Activated CD4-positive, CD25-positive, alpha-beta regulatory T cell treated with anti-CD3 and anti-CD28 coated beads, Interleukin-2, amount 50 U/mL, for 72 hours (primary cell): Measurements from ENCODE around the gene MFAP2.
"Not testable (repeated sequence)": the region's sequence is repeated elsewhere in the genome, so short reads cannot be mapped to it uniquely, and the experiment has no call there.

Source experiments
- DNase-seq: peaks from one replicate; pipeline ENCODE4 v3.0.0; 2021

MFAP2 gene

GRCh38 chr1:16958475-16958874, 21.9 kb downstream of the MFAP2 start:
- DNase-seq = no peak

- no peak for DNase-seq
Measured at GRCh38 chr1:16957731-16958130, 22.7 kb downstream of the MFAP2 start.

- no peak for DNase-seq
Measured at GRCh38 chr1:16956775-16957174, 23.6 kb downstream of the MFAP2 start.

- DNase-seq = no peak
Measured at GRCh38 chr1:16955186-16955585, 25.2 kb downstream of the MFAP2 start.

GRCh38 chr1:16954579-16954978, 25.8 kb downstream of the MFAP2 start:
- no peak for DNase-seq

- DNase-seq = not testable (repeated sequence)
Measured at GRCh38 chr1:16952376-16952775, 28.0 kb downstream of the MFAP2 start.

GRCh38 chr1:16949026-16949425, 31.4 kb downstream of the MFAP2 start:
- DNase-seq = not testable (repeated sequence)

GRCh38 chr1:16948282-16948891, 32.0 kb downstream of the MFAP2 start:
- not testable (repeated sequence) for DNase-seq

GRCh38 chr1:16946646-16947045, 33.8 kb downstream of the MFAP2 start:
- no peak for DNase-seq

GRCh38 chr1:16946185-16946584, 34.2 kb downstream of the MFAP2 start:
- DNase-seq = not testable (repeated sequence)

- not testable (repeated sequence) for DNase-seq
Measured at GRCh38 chr1:16945512-16945911, 34.9 kb downstream of the MFAP2 start.

GRCh38 chr1:16944038-16944437, 36.4 kb downstream of the MFAP2 start:
- DNase-seq = no peak

GRCh38 chr1:16939386-16940180, 40.8 kb downstream of the MFAP2 start:
- DNase-seq = not testable (repeated sequence)

GRCh38 chr1:16938351-16939321, 41.8 kb downstream of the MFAP2 start:
- DNase-seq = no peak

GRCh38 chr1:16936580-16936979, 43.8 kb downstream of the MFAP2 start:
- not testable (repeated sequence) for DNase-seq

GRCh38 chr1:16933945-16934344, 46.5 kb downstream of the MFAP2 start:
- not testable (repeated sequence) for DNase-seq

- DNase-seq = not testable (repeated sequence)
Measured at GRCh38 chr1:16931206-16931934, 49.0 kb downstream of the MFAP2 start.

- not testable (repeated sequence) for DNase-seq
Measured at GRCh38 chr1:16929146-16930041, 51.0 kb downstream of the MFAP2 start.

- no peak for DNase-seq
Measured at GRCh38 chr1:16927711-16928485, 52.5 kb downstream of the MFAP2 start.

- no peak for DNase-seq
Measured at GRCh38 chr1:16927256-16927655, 53.2 kb downstream of the MFAP2 start.
